ENCODE results near the gene ANKRD17.
"Not testable (repeated sequence)": the region's sequence is repeated elsewhere in the genome, so short reads cannot be mapped to it uniquely, and the experiment has no call there.

Gene ANKRD17

GRCh38 chr4:73258686-73259570, at the start of gene ANKRD17:
ANKRD17 (minus strand) TSS chr4:73258798; CDS start chr4:73258668, 130 bp downstream.
- DNase-seq, result peak; percentile 96

- no peak for DNase-seq
These were observed 49.7 kb upstream of the ANKRD17 start for GRCh38 chr4:73308286-73308685.

- DNase-seq, result no peak
These were observed 45.1 kb upstream of the ANKRD17 start for GRCh38 chr4:73303711-73304110.

GRCh38 chr4:73299548-73300280, 41.1 kb upstream of the ANKRD17 start:
- DNase-seq, result no peak

- not testable (repeated sequence) for DNase-seq
These were observed 34.1 kb upstream of the ANKRD17 start for GRCh38 chr4:73292661-73293060.

GRCh38 chr4:73281982-73282381, 23.4 kb upstream of the ANKRD17 start:
- DNase-seq, result no peak

GRCh38 chr4:73281396-73281795, 22.8 kb upstream of the ANKRD17 start:
- no peak for DNase-seq

GRCh38 chr4:73277201-73277600, 18.6 kb upstream of the ANKRD17 start:
- DNase-seq, result no peak

GRCh38 chr4:73275318-73275654, 16.7 kb upstream of the ANKRD17 start:
- DNase-seq, result no peak

GRCh38 chr4:73272816-73273215, 14.2 kb upstream of the ANKRD17 start:
- no peak for DNase-seq

- no peak for DNase-seq
These were observed 8.5 kb upstream of the ANKRD17 start for GRCh38 chr4:73267050-73267449.

- DNase-seq, result no peak
These were observed 1.0 kb upstream of the ANKRD17 start for GRCh38 chr4:73259571-73260090.

- DNase-seq, result no peak
These were observed 237 bp downstream of the ANKRD17 start for GRCh38 chr4:73258436-73258685.

GRCh38 chr4:73257651-73258435, 755 bp downstream of the ANKRD17 start:
- peak; percentile 68 for DNase-seq

- peak; percentile 82 for DNase-seq
These were observed 1.4 kb downstream of the ANKRD17 start for GRCh38 chr4:73257234-73257633.

GRCh38 chr4:73255847-73256246, 2.8 kb downstream of the ANKRD17 start:
- not testable (repeated sequence) for DNase-seq

- no peak for DNase-seq
These were observed 6.6 kb downstream of the ANKRD17 start for GRCh38 chr4:73252001-73252400.

- DNase-seq, result no peak
These were observed 7.2 kb downstream of the ANKRD17 start for GRCh38 chr4:73251384-73251783.

- no peak for DNase-seq
These were observed 8.0 kb downstream of the ANKRD17 start for GRCh38 chr4:73250642-73251041.

GRCh38 chr4:73248821-73249220, 9.8 kb downstream of the ANKRD17 start:
- no peak for DNase-seq

- no peak for DNase-seq
These were observed 10.2 kb downstream of the ANKRD17 start for GRCh38 chr4:73248416-73248815.

- DNase-seq, result no peak
These were observed 11.5 kb downstream of the ANKRD17 start for GRCh38 chr4:73247100-73247499.

GRCh38 chr4:73245955-73246354, 12.6 kb downstream of the ANKRD17 start:
- DNase-seq, result no peak
